NCI-H526 treated with DMSO at 0.1 percent for 48 hours (cell line): Measurements from ENCODE around the gene FRMPD2.

Experiments used
- DNase-seq: peaks from one replicate; lab custom pipeline; 2025; lab: John Stamatoyannopoulos, UW

The FRMPD2 gene

GRCh38 chr10:48274636-48275035 lies at the start of gene FRMPD2:
Gene FRMPD2 (minus strand): TSS chr10:48274696. CDS start chr10:48274567, 129 bp downstream.
- no peak for DNase-seq

- no peak for DNase-seq
Measured at GRCh38 chr10:48322017-48322416, 47.5 kb upstream of the FRMPD2 start.

- DNase-seq: no peak
Measured at GRCh38 chr10:48317321-48317990, 43.0 kb upstream of the FRMPD2 start.

GRCh38 chr10:48316236-48316635 lies 41.7 kb upstream of the FRMPD2 start:
- no peak for DNase-seq

GRCh38 chr10:48314107-48314506 lies 39.6 kb upstream of the FRMPD2 start:
- DNase-seq: no peak

- no peak for DNase-seq
Measured at GRCh38 chr10:48309711-48310226, 35.3 kb upstream of the FRMPD2 start.

GRCh38 chr10:48307711-48308018 lies 33.2 kb upstream of the FRMPD2 start:
- no peak for DNase-seq

GRCh38 chr10:48306870-48307710 lies 32.6 kb upstream of the FRMPD2 start:
- no peak for DNase-seq

- DNase-seq: peak; percentile 67
Measured at GRCh38 chr10:48306265-48306869, 31.9 kb upstream of the FRMPD2 start, which contains the start of gene MAPK8. Gene MAPK8 (plus strand): TSS chr10:48306677. CDS start chr10:48401661, 94,984 bp downstream.

- no peak for DNase-seq
Measured at GRCh38 chr10:48305905-48306264, 31.4 kb upstream of the FRMPD2 start.

GRCh38 chr10:48302515-48303476 lies 28.3 kb upstream of the FRMPD2 start:
- DNase-seq: no peak

- DNase-seq: no peak
Measured at GRCh38 chr10:48300556-48300955, 26.1 kb upstream of the FRMPD2 start.

GRCh38 chr10:48299692-48300091 lies 25.2 kb upstream of the FRMPD2 start:
- no peak for DNase-seq

GRCh38 chr10:48299066-48299465 lies 24.6 kb upstream of the FRMPD2 start:
- no peak for DNase-seq

- no peak for DNase-seq
Measured at GRCh38 chr10:48296576-48297098, 22.1 kb upstream of the FRMPD2 start.

- DNase-seq: no peak
Measured at GRCh38 chr10:48294431-48294830, 19.9 kb upstream of the FRMPD2 start.

GRCh38 chr10:48292616-48293015 lies 18.1 kb upstream of the FRMPD2 start:
- DNase-seq: no peak

- no peak for DNase-seq
Measured at GRCh38 chr10:48291190-48291589, 16.7 kb upstream of the FRMPD2 start.

GRCh38 chr10:48290286-48290685 lies 15.8 kb upstream of the FRMPD2 start:
- DNase-seq: no peak

GRCh38 chr10:48289501-48290238 lies 15.2 kb upstream of the FRMPD2 start:
- no peak for DNase-seq

GRCh38 chr10:48288661-48289060 lies 14.2 kb upstream of the FRMPD2 start:
- no peak for DNase-seq
